Activated CD8-positive, alpha-beta memory T cell treated with anti-CD3 and anti-CD28 coated beads, Interleukin-2, amount 10 ng/mL, durations not matched to agents 7 days and 5 days (primary cell): Measurements from ENCODE around the gene SUSD4. TPM values are rescaled to one million over a fixed set of nuclear protein-coding genes. Genes with fewer than 3 reads are reported as not detected.

ENCODE experiments used
- total RNA-seq, 2 experiments: library from RNA; stranded (reverse); gene quantifications; one replicate each; pipeline ENCODE4 v1.2.3, GENCODE V29; 2021

The SUSD4 gene
- total RNA-seq, 2 experiments from 2014 or later = 0.21 TPM; not detected in 1

Other genes with a start within 250 kb of the SUSD4 start
- under 1 TPM; 0.09 to 0.80 TPM for gene TLR5, start 220.9 kb downstream of the SUSD4 start, total RNA-seq
- not detected for gene CCDC185, start 29.2 kb upstream of the SUSD4 start, total RNA-seq